ENCODE results near the gene NPAS2. TPM values are rescaled to one million over a fixed set of nuclear protein-coding genes. Genes with fewer than 3 reads are reported as not detected.

The NPAS2 gene
- total and polyA plus RNA-seq, 12 donors, result 4.7 to 51.3 (median 17.6) TPM

GRCh38 chr2:100976061-100976460 is 156.1 kb downstream of the NPAS2 start:
- no peak for DNase-seq
- H3K27ac ChIP-seq, result no peak overlapping the region
- no peaks in the 10 kb centered on the region for H3K36me3 ChIP-seq (replicated peaks in 1 of 2)
- intact Hi-C loops (cut with DNase I), result loop anchor here (10.0 kb wide), 2 partner anchors 81 to 151 kb away; partner anchors contain the start of gene NPAS2 (in 1 of the 2)
- 84 to 93% (median 87%) methylated on average over 5 to 6 of the region's 6 CpGs; no CpG with 5 or more reads in 1 of the 4 donors for WGBS, 4 donors
- no peak for TF ChIP-seq POLR2A (IDR thresholded peaks at IDR 0.05)
- TF ChIP-seq CTCF (IDR thresholded peaks at IDR 0.05), result no peak
- H3K27me3 ChIP-seq, result no peaks in the 10 kb centered on the region
- no peaks in the 10 kb centered on the region for H3K9me3 ChIP-seq (replicated peaks in 1 of 3)
- H3K4me3 ChIP-seq, result no peak overlapping the region
- H3K4me1 ChIP-seq (replicated peaks in 1 of 2), result no peaks in the 10 kb centered on the region

GRCh38 chr2:100976645-100977391 is 156.9 kb downstream of the NPAS2 start:
- 86 to 92% (median 89%) methylated on average over 18 to 19 of the region's 19 CpGs for WGBS, 4 donors
- Histone ChIP-seq H3K4me3 (no peak overlapping the region), H3K27ac (no peak overlapping the region), H3K27me3 (no peaks in the 10 kb centered on the region), H3K4me1 (replicated peaks in 1 of 2) (no peaks in the 10 kb centered on the region), H3K36me3 (replicated peaks in 1 of 2) (no peaks in the 10 kb centered on the region), H3K9me3 (replicated peaks in 1 of 3) (no peaks in the 10 kb centered on the region)
- TF ChIP-seq POLR2A (IDR thresholded peaks at IDR 0.05) (no peak), CTCF (IDR thresholded peaks at IDR 0.05) (no peak)
- no peak for DNase-seq
- intact Hi-C loops (cut with DNase I), result loop anchor here (10.0 kb wide), 2 partner anchors 82 to 152 kb away; partner anchors contain the start of gene NPAS2 (in 1 of the 2)

- intact Hi-C loops (cut with DNase I), result loop anchor here (10.0 kb wide), 2 partner anchors 83 to 153 kb away; partner anchors contain the start of gene NPAS2 (in 1 of the 2)
- Histone ChIP-seq H3K27ac (no peak overlapping the region), H3K9me3 (replicated peaks in 1 of 3) (no peaks in the 10 kb centered on the region), H3K4me1 (replicated peaks in 1 of 2) (no peaks in the 10 kb centered on the region), H3K36me3 (replicated peaks in 1 of 2) (no peaks in the 10 kb centered on the region), H3K27me3 (no peaks in the 10 kb centered on the region), H3K4me3 (no peak overlapping the region)
- DNase-seq, result no peak
- no peak for TF ChIP-seq CTCF (IDR thresholded peaks at IDR 0.05)
- TF ChIP-seq POLR2A (IDR thresholded peaks at IDR 0.05), result no peak
- WGBS, 4 donors, result 93 to 96% (median 95%) methylated on average over 4 to 12 of the region's 12 CpGs
These were observed 157.6 kb downstream of the NPAS2 start for GRCh38 chr2:100977511-100977910.

GRCh38 chr2:100978582-100979191 is 158.7 kb downstream of the NPAS2 start:
- H3K27ac ChIP-seq, result no peak overlapping the region
- no peaks in the 10 kb centered on the region for H3K4me1 ChIP-seq (replicated peaks in 1 of 2)
- no peaks in the 10 kb centered on the region for H3K36me3 ChIP-seq (replicated peaks in 1 of 2)
- no peak for DNase-seq
- no peaks in the 10 kb centered on the region for H3K9me3 ChIP-seq (replicated peaks in 1 of 3)
- WGBS, 4 donors, result 82 to 86% (median 83%) methylated on average over 16 of the region's 16 CpGs
- TF ChIP-seq POLR2A (IDR thresholded peaks at IDR 0.05) (no peak), CTCF (IDR thresholded peaks at IDR 0.05) (no peak)
- no peaks in the 10 kb centered on the region for H3K27me3 ChIP-seq
- no peak overlapping the region for H3K4me3 ChIP-seq
- intact Hi-C loops (cut with DNase I), result loop anchor here (10.0 kb wide), 2 partner anchors 84 to 154 kb away; partner anchors contain the start of gene NPAS2 (in 1 of the 2)

Data from adrenal gland (tissue), 12 donors.